ENCODE data around the gene TBC1D22A.

Gene TBC1D22A

DNA sequence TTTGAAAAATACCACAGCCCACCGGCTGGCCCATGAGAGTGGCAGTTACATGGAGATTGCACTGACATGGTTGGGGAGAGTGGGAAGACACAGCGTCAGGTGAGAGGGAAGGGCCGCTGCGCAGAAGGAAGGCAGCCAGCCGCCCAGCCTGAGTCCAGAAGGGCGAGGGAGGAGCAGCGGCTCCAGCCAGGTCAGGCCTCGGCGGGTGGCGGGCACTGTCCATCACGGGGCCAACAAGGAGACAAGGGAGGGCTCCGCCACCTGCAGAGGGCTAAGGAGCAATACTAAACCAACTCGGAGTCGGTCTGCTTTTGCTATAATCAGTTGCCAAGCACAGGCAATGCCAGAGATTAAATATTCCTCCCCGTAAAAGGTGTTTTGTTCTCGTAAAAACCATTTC, 384.5 kb downstream of the TBC1D22A start:
- ATAC-seq: no peak
- TF ChIP-seq, protein P1, sequence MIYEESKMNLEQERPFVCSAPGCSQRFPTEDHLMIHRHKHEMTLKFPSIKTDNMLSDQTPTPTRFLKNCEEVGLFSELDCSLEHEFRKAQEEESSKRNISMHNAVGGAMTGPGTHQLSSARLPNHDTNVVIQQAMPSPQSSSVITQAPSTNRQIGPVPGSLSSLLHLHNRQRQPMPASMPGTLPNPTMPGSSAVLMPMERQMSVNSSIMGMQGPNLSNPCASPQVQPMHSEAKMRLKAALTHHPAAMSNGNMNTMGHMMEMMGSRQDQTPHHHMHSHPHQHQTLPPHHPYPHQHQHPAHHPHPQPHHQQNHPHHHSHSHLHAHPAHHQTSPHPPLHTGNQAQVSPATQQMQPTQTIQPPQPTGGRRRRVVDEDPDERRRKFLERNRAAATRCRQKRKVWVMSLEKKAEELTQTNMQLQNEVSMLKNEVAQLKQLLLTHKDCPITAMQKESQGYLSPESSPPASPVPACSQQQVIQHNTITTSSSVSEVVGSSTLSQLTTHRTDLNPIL (CRISPR knock-in tag; IDR thresholded peaks at IDR 0.05; ENCODE audit: low read depth): no peak
- TF ChIP-seq GLIS3 (CRISPR knock-in tag; IDR thresholded peaks at IDR 0.05) (no peak), SNAI2 (CRISPR knock-in tag; IDR thresholded peaks at IDR 0.05) (no peak), ZFP30 (CRISPR knock-in tag; IDR thresholded peaks at IDR 0.05) (no peak), ISL1 (CRISPR knock-in tag; IDR thresholded peaks at IDR 0.05) (no peak), ZC3H10 (CRISPR knock-in tag; IDR thresholded peaks at IDR 0.05) (no peak), CSDC2 (CRISPR knock-in tag; IDR thresholded peaks at IDR 0.05) (no peak)
- TF ChIP-seq, protein P2, sequence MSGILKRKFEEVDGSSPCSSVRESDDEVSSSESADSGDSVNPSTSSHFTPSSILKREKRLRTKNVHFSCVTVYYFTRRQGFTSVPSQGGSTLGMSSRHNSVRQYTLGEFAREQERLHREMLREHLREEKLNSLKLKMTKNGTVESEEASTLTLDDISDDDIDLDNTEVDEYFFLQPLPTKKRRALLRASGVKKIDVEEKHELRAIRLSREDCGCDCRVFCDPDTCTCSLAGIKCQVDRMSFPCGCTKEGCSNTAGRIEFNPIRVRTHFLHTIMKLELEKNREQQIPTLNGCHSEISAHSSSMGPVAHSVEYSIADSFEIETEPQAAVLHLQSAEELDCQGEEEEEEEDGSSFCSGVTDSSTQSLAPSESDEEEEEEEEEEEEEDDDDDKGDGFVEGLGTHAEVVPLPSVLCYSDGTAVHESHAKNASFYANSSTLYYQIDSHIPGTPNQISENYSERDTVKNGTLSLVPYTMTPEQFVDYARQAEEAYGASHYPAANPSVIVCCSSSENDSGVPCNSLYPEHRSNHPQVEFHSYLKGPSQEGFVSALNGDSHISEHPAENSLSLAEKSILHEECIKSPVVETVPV (CRISPR knock-in tag; IDR thresholded peaks at IDR 0.05): no peak

DNA sequence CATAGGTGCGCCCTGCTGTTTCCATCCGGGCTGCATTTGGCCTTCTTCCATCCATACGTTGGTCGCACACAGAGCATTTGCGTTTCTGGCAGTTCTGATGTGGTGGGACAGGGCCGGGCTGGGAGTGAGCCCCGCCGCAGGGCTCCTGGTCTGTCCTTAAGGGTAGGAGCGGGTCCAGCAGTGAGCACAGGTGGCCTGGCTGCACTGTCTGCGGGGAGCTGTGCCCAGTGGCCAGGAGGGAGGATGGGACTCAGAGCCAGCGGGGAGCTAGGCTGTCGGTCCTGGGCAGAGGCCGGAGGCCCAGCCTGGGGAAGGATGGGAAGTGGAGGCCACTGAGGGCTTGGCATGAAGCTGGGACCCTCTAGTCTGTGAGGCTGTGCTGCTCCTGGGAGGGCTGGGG, 385.1 kb downstream of the TBC1D22A start:
- no peak for ATAC-seq
- no peak for TF ChIP-seq SNAI2 (CRISPR knock-in tag; IDR thresholded peaks at IDR 0.05)
- no peak for TF ChIP-seq PPARA (CRISPR knock-in tag; IDR thresholded peaks at IDR 0.05; ENCODE audit: borderline replicate concordance)

DNA sequence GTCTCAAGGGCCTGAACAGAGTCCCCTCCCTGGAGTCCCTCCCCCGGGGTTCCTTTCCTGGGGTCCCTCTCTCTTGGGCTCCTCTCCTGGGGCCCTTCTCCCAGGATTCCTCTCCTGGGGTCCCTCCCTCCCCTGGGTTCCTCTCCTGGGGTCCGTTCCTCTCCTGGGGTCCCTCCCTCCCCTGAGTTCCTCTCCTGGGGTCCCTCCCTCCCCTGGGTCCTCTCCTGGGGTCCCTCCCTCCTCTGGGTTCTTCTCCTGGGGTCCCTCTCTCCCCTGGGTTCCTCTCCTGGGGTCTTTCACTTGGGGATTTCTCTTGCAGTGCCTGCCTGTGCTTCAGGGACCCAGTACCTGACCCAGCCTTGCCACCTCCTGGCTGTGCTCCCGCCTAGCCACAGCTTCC, 386.1 kb downstream of the TBC1D22A start:
- TF ChIP-seq RARB (CRISPR knock-in tag; IDR thresholded peaks at IDR 0.05) (no peak), CSDC2 (CRISPR knock-in tag; IDR thresholded peaks at IDR 0.05) (no peak), PPARA (CRISPR knock-in tag; IDR thresholded peaks at IDR 0.05; ENCODE audit: borderline replicate concordance) (no peak), GLIS3 (CRISPR knock-in tag; IDR thresholded peaks at IDR 0.05) (no peak), TOX (CRISPR knock-in tag; IDR thresholded peaks at IDR 0.05; ENCODE audit: borderline replicate concordance) (no peak), ZFP30 (CRISPR knock-in tag; IDR thresholded peaks at IDR 0.05) (no peak), ZC3H10 (CRISPR knock-in tag; IDR thresholded peaks at IDR 0.05) (no peak)
- TF ChIP-seq, protein P1 (CRISPR knock-in tag; IDR thresholded peaks at IDR 0.05; ENCODE audit: low read depth): no peak

DNA sequence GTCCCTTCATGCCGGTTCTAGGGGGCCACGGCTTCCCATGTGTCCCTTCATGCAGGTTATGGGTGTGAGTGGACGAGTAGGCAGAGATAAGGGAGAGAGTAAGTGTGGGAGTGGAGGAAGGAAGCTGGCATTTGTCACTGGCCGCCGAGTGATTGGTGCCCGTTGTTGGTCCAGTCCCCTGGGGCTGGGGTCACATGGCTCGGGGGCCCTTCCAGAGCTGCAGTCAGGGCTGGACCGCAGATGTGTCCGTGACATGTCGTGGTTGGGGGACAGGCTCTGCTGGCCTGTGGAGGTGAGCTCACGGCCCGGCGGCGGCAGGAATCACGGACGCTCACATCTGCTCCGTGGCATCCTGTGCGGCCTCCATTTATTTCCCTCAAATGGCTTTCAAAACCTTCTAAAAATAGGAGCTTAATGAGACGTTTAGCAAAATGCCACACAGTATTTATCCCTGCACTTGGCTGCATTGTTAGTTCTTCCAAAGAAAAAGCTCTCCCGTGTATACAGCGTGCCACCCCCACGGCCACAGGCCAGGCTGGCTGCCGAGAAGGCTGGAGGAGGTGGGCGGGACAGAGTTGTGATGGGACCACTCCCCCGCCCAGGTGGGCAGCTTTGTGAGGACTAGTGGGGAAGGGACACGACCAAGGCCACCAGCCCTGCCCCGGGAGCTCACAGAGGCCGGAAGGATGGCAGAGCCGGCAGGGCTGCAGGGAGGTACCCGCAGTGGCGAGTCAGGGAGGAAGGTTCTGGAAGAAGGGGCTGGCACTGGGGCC, 386.7 kb downstream of the TBC1D22A start:
- TF ChIP-seq ZC3H10 (CRISPR knock-in tag; IDR thresholded peaks at IDR 0.05) (no peak), GLIS3 (CRISPR knock-in tag; IDR thresholded peaks at IDR 0.05) (no peak), ZFP3 (CRISPR knock-in tag; IDR thresholded peaks at IDR 0.05) (no peak), ZNF70 (CRISPR knock-in tag; IDR thresholded peaks at IDR 0.05) (no peak), PPARA (CRISPR knock-in tag; IDR thresholded peaks at IDR 0.05; ENCODE audit: borderline replicate concordance) (no peak), ZNF565 (CRISPR knock-in tag; conservative IDR thresholded peaks at IDR 0.05; ENCODE audit: low read depth) (no peak), CSDC2 (CRISPR knock-in tag; IDR thresholded peaks at IDR 0.05) (no peak), TCF4 (CRISPR knock-in tag; IDR thresholded peaks at IDR 0.05; ENCODE audit: borderline replicate concordance) (no peak), TOX (CRISPR knock-in tag; IDR thresholded peaks at IDR 0.05; ENCODE audit: borderline replicate concordance) (no peak), ESRRG (CRISPR knock-in tag; IDR thresholded peaks at IDR 0.05) (no peak)
- TF ChIP-seq, protein P3, sequence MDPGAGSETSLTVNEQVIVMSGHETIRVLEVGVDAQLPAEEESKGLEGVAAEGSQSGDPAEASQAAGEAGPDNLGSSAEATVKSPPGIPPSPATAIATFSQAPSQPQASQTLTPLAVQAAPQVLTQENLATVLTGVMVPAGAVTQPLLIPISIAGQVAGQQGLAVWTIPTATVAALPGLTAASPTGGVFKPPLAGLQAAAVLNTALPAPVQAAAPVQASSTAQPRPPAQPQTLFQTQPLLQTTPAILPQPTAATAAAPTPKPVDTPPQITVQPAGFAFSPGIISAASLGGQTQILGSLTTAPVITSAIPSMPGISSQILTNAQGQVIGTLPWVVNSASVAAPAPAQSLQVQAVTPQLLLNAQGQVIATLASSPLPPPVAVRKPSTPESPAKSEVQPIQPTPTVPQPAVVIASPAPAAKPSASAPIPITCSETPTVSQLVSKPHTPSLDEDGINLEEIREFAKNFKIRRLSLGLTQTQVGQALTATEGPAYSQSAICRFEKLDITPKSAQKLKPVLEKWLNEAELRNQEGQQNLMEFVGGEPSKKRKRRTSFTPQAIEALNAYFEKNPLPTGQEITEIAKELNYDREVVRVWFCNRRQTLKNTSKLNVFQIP (CRISPR knock-in tag; IDR thresholded peaks at IDR 0.05; ENCODE audit: borderline replicate concordance, low read depth): no peak
- TF ChIP-seq, protein P2 (CRISPR knock-in tag; IDR thresholded peaks at IDR 0.05): no peak
- TF ChIP-seq, protein P1 (CRISPR knock-in tag; IDR thresholded peaks at IDR 0.05; ENCODE audit: low read depth): no peak
- ATAC-seq: no peak

More for the DNA sequence above, 386.1 kb downstream of the TBC1D22A start:
- no peak for ATAC-seq
